NCI-H1930 (cell line): ENCODE data around the gene TTC5.
A peak's percentile ranks its signal among the peaks of the same experiment; 100 is the strongest.
"Not testable (repeated sequence)": the region's sequence is repeated elsewhere in the genome, so short reads cannot be mapped to it uniquely, and the experiment has no call there.

Experiments
- DNase-seq, 2 experiments: peaks; one replicate each; lab custom pipeline; 2025; lab: John Stamatoyannopoulos, UW

TTC5 gene, protein sequence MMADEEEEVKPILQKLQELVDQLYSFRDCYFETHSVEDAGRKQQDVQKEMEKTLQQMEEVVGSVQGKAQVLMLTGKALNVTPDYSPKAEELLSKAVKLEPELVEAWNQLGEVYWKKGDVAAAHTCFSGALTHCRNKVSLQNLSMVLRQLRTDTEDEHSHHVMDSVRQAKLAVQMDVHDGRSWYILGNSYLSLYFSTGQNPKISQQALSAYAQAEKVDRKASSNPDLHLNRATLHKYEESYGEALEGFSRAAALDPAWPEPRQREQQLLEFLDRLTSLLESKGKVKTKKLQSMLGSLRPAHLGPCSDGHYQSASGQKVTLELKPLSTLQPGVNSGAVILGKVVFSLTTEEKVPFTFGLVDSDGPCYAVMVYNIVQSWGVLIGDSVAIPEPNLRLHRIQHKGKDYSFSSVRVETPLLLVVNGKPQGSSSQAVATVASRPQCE

DNA sequence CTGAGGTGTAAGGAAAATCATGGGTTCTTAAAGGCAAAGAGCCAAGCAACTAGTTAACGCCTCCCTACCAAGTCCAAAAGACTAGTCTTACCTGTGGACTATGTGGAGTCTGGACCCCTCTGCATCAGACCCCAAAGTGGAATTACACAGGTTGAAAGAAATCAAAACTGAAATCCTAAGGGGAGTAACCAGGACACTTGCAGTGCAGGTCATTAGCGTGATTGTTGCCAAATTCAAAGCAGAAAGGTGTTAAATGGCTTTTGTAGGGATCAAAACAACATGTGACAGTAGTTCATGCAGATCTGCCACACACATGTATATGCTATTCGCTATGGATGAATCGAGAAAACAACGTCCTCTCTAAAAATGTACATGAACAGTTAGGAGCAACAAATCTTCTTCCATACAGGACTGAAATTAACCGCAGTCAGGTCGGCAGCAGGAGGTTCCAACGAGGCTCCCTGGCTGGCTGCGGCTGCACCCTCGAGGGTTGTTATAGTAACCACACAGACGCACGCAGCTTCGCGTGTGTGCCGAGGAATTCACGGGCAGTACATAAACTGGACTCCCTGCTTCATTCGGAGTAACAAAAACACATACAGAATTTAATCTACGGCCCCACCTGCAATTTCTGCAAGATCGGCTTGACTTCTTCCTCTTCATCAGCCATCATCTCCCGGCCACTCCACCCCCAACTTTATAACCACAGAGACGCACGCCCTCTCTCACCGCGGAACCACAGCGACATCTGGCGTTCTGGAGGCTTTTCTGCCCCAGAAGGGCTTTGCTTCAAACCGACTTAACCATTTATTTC, at the start of gene TTC5:
TTC5 (minus strand) TSS at position 687 of the 814 bp plus-strand sequence; CDS start at position 673, 14 bp downstream.
- peak; percentile 54 to 78 for DNase-seq

DNA sequence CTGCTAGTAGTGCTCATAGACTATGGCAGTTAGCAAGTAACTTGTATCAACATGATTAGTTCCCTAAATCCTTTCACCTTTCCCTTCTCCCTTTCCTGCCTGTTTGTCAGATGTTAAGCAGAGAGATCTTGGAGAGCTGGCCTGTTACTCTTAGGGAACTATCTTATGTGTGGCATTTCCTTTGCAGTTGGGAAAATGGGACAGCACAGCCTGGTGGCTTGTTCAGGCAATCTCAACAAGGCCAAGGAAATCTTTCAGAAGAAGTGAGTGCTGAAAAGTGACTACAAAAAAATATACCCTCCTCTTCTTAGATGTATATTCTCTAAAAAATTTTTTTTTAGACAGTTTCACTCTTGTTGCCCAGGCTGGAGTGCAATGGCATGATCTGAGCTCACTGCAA, 45.1 kb upstream of the TTC5 start:
- no peak for DNase-seq

DNA sequence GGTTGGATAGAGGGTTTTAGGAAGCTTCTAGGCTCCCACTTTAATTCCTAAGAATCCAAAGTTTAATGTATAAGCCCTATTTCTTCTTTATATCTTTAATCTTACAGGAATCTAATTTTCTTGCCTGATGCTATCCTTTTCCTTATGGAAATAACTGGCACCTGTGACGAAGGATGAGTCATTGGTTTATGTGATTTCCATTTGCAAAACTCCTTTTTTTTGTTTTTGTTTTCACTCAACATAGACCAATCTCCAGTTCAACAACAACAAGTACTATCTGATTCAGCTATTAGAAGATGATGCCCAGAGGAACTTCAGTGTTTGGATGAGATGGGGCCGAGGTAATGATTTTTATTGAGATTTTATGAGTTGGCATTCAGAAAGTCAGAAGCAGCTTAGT, 44.5 kb upstream of the TTC5 start:
- no peak for DNase-seq

- DNase-seq, result no peak
Measured at GRCh38 chr14:20347747-20348146, 42.0 kb upstream of the TTC5 start.

DNA sequence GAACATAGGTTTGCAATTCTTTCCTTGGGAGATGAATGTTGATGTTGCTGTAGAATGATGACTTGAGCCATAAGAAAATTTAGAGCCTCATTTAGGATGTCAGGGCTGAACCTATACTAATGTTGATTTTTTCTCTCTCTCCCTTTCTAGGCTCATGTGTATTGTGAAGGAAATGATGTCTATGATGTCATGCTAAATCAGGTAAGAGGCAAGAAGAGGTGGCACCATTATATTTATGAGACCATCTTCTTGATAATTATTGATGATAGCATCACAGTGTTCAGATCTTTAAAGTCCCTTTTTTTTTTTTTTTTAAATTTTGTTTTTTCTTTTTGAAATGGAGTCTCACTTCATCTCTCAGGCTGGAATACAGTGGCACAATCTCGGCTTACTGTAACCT, 41.0 kb upstream of the TTC5 start:
- DNase-seq, result no peak

DNA sequence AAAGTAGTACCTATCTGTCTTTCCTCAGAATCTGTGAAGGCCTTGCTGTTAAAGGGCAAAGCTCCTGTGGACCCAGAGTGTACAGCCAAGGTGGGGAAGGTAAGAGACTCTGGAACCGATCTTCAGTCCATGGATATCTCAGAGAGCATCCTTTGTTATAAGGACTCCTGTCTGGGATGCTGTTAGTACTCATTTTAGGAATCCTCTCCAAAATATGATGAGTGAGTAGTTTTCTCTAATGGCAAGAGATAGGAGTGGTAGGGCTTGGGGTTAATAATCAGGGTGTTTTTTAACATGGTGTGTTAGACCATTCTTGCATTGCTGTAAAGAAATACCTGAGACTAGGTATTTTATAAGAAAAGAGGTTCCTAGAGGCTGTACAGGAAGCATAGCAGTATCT, 39.6 kb upstream of the TTC5 start:
- no peak for DNase-seq

DNA sequence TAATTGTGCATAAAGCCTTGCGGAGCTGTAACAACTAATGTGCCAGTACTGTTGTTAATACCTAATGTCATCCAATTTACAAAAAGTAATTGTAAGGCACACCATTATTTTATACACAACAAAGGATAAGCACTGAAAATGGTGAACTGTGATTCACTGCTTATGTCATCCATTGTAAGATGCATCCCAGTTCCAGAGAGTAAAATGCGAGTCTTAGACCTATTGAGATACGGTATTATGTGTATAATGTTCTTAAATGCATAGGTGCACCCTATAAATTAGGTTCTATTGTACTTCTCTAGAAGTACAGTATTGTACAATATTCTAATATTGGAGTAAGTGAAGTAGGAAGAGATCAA, 38.1 kb upstream of the TTC5 start:
- DNase-seq, result peak in 1 of 2 experiments; percentile 21

GRCh38 chr14:20343092-20343861, 37.5 kb upstream of the TTC5 start, which contains the start of gene PARP2:
Gene PARP2 (plus strand): TSS chr14:20343635. CDS start chr14:20343642, 7 bp downstream.
- DNase-seq, result peak; percentile 100

GRCh38 chr14:20341646-20342045, 35.9 kb upstream of the TTC5 start:
- no peak for DNase-seq

DNA sequence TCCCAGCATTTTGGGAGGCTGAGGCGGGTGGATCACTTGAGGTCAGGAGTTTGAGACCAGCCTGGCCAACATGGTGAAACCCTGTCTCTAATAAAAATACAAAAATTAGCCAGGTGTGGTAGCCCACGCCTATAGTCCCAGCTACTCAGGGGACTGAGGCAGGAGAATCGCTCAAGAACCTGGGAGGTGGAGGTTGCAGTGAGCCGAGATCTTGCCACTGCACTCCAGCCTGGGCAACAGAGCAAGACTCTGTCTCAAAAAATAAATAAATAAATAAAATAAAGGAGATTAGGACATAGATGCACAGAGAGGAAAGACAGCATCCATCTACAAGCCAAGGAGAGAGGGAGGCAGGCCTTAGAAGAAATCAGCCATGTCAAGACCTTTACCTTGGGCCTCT, 35.3 kb upstream of the TTC5 start:
- DNase-seq, result not testable (repeated sequence)

DNA sequence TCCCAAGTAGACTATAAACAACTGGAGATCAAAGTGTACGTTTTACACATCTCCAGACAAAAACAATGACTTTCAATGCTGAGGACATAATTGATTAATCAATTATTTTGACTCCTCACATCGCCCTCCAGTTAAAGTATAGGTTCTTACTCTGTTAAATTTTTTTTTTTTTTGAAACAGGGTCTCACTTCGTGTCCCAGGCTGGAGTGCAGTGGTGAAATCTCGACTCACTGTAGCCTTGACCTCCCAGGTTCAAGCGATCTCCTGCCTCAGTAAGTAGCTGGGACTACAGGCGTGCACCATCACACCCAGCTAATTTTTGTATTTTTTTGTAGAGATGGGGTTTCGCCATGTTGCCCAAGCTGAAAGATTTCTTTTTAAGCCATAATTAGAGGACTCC, 28.3 kb upstream of the TTC5 start:
- no peak for DNase-seq

DNA sequence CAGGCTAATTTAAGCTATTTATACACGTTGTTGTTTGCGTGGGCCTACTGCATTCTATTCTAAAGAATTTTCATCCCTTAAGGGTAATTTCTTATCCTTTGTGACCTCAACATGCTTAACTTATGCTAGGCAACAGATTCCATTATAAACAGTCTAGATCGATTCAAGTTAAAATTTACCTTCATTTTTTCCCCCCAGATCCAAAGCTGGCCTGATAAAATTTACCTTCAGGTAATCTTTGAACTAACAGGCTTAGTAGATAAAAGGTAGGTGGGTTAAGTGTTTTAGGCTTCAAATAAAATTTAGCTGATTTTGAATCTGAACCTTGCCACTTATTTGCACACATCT, 27.7 kb upstream of the TTC5 start:
- no peak for DNase-seq

DNA sequence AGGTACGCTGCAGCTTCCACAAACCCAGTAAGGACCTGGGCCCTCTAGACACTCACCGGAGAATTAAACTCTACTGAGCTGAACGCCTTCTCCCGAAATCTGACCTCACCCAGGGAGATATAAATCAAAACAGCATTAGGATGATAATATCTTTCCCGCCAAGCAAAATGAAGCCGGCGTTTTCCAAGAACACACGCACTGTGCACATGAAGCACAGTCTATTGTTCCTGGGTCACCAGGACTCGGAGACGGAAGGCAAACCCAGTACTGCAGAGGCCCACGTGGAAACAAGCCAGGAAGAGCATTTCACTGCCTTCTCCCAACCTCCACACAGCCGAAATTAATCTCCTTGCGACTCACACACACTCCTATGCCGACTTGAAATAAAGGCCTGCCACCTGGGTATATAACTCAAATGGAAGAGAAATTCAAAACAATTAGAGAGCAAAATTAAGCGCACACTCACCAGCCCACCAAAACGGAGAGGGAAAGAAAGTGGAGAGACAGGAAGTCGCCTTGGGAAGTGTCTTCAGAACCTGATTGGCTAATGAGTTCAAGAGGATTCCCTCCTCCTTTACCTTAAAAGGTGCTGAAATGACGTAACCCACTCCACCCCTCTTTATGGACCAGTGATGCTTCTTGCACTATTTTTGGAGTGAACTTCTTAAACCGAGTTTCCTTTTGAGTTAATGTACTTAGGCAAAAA, 27.2 kb upstream of the TTC5 start, which contains the start of gene CCNB1IP1:
CCNB1IP1 (minus strand) TSS at position 492 of the 706 bp plus-strand sequence. CDS start 16,756 bp downstream, outside the sequence.
- peak; percentile 71 to 73 for DNase-seq

DNA sequence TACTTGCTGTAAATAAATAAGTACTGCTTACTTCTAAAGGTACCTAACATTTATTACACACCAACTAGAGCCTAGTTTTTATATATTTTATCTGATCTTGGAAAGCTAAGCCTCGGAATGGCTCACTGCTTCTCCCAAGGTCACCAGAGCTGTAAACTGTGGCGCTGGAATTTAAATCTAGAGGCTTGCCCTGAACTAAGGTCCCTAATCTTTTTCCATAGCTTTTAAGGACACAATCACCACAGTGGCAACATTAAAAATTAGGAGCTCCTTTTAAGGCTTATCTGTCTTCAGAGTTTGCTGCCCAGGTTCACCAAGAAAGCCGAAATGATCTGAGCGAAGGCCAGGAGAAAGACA, 26.7 kb upstream of the TTC5 start:
- DNase-seq, result no peak

DNA sequence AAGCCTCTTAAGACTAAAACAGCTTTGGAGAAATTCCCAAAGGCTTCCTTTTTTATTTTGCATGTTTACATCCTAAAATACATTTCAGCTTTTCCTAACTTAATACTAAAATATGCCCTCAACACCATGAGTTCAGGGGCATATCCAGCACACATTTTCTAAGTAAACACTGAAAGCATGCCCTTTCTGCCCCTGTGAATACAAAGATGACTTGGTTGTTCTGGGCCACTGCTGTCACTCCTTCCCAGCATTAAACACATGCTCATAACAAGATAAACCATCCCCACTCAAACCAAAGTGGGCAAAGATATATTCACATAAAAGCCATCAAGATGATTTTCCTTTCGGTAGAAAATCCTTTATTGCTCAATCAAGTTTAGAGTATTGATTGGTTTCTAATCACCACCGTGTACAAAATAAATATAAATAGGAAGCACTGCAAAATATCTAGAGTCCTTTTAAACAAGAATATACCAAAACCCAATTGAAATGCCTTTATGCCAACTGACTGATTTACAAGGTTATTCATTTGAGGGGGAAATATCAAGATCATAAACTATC, 25.4 kb upstream of the TTC5 start:
- no peak for DNase-seq

DNA sequence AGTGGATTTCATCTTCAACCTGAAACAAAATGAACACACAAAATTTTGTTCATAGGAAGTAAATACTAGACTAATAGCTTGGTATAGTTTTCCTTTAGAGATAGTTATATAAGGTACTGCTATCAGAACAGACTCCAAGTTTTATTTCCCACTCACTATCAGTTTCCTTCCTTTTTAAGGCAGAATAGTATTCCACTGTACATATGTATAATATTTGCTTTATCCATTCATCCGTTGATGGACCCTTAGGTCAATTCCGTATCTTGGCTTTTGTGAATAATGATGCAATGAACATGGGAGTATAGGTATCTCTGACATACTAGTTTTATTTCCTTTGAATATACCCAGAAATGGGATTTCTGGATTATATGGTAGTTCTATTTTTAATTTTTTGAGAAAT, 23.6 kb upstream of the TTC5 start:
- no peak for DNase-seq

GRCh38 chr14:20328705-20329104, 23.0 kb upstream of the TTC5 start:
- no peak for DNase-seq

GRCh38 chr14:20327005-20327869, 21.5 kb upstream of the TTC5 start:
- DNase-seq, result peak in 1 of 2 experiments; percentile 55

GRCh38 chr14:20317720-20318119, 12.0 kb upstream of the TTC5 start:
- DNase-seq, result no peak

- no peak for DNase-seq
Measured at GRCh38 chr14:20314026-20314425, 8.3 kb upstream of the TTC5 start.

DNA sequence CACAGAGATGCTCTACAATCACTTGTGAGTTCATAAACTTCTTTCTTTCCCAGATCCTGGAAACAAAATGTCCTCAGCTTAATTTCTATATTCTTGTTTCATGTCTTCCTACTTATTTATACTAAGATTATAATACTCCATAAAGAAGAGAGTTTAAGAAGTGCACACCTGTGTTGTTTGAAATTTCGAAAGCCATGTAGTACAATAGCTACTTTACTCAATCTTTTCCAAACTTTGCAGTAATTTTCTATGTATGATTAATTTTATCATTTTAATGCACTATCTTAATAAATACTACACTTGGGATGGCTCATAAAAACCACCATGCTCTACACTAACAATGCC, 300 bp upstream of the TTC5 start:
- DNase-seq, result no peak
